Esophagus mucosa (tissue), 1 donor: ENCODE results near the gene TMEM101. TPM values are rescaled to one million over a fixed set of nuclear protein-coding genes. Genes with fewer than 3 reads are reported as not detected.
"Not testable (repeated sequence)": the region's sequence is repeated elsewhere in the genome, so short reads cannot be mapped to it uniquely, and the experiment has no call there.

ENCODE experiments used
- ATAC-seq: fragments of 200-7000 bp; cut with Tn5 transposase; one replicate; pipeline ENCODE4 v1.9.1; 2020
- total RNA-seq: library from RNA; stranded (reverse); gene quantifications from one replicate; pipeline ENCODE4 v1.2.4, GENCODE V29; 2023
- donor health status: DM: yes; HTN: yes; CAD: no.

The TMEM101 gene
- total RNA-seq, 1 donor from 2014 or later, result 23.2 TPM

- ATAC-seq, result no peak
Observed at GRCh38 chr17:44000141-44000860, 14.5 kb downstream of the TMEM101 start.

GRCh38 chr17:43999024-43999423 lies 15.7 kb downstream of the TMEM101 start:
- ATAC-seq, result no peak

DNA sequence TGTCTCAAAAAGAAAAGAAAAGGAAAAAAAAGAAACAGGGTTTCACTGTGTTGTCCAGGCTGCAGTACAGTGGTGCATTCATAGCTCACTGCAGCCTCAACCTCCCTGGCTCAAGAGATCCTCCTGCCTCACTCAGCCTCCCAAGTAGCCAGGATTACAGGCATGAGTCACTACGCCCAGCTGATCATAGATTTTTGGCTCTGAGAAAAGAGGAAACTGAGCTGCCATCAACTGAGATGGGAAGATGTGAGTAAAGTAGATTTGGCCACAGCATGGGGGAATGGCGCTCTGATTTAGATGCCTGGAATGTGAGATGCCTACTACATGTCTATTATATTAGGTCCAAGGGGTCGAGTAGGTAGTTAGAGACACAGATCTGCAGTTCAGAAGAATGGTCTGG lies 16.2 kb downstream of the TMEM101 start:
- no peak for ATAC-seq

- ATAC-seq, result not testable (repeated sequence)
Observed at GRCh38 chr17:43997180-43997579, 17.6 kb downstream of the TMEM101 start.

- no peak for ATAC-seq
Observed at GRCh38 chr17:43995150-43995471, 19.7 kb downstream of the TMEM101 start.

DNA sequence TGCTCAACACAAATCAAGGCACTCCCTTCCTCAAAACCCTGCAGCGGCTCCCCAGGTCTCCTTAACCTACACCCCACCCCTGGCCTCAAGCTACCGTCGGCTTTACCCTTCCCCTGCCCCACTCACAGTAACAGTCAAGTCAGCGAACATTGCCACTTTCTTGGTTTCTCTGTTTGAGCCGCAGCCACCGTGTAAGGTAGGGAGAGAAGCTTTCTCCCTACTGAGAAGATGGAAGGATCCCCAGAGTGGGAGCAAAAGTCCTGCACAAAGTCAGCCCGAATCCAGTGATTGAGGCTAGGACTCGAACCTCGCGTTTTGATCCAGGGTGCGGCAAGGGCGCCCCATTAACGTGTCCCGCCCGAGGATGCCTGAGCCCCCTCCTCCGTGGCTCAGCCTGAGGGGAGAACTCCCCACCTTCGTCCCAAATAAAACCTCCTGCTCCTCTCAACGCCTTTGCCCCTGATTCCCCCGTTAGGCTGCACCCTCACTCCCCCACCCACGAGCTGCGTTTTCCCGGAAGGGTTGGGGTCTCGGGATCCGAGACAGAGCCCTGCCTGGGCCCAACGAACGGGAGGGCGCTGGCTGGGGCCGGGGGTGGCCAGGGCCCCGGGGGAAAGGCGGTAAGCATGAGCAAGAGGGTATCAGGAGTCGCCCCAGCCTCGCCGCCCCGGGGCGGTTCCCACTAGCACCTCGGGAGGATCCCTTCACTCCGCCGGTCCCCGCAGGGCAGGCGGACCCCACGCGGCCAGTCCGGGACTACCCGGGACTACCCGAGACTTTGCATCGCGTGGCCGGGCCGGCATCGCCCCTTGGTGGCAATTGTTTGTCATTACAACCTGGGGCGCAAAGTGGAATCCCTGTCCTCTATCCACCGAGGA lies 20.3 kb downstream of the TMEM101 start:
- peak; percentile 84 for ATAC-seq

GRCh38 chr17:43992641-43993040 lies 22.1 kb downstream of the TMEM101 start:
- ATAC-seq, result no peak

GRCh38 chr17:43988301-43988700 lies 26.5 kb downstream of the TMEM101 start:
- ATAC-seq, result no peak

DNA sequence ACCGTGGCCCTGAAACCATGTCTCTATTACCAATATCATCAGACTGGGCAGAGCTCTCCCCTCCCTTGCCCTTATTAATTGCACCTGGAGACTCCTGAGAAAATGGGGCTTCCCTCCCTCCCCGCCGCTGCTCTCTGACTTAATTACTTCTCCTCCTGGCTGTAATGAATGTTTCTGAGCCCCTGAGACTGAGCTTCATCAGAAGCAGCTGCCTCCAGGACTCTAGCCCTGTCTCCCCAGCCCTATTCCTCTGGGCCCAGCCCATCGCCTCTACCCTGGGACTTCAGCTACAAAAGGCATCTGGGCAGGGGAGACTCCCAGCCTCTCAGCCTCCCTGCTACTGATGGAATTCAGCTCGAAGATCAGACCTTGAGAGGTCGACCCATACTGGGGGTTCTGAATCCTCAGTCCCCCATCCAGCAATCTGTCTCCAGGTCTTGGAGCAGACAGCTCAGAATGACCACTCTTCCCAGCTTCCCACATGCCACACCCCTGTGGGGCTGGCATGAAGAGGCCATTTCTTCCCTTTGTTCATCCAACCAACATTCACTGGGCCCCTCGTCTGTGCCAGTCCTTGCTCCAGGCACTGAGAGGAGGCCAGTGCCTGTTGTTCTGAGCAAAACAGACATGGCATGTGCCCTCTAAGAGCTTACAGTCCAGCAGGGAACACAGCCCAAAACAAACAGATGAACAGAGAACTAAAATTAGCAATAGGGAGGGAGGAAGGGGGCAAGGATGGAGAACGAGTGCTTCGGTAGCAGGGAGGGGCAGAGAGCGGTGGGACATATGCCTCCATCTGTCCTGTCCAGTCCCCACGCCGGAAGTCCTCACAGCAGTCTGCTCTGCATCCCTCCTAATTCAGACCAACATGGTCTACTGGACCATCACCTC lies 27.4 kb downstream of the TMEM101 start:
- ATAC-seq, result no peak

- ATAC-seq, result no peak
Observed at GRCh38 chr17:43986225-43986981, 28.4 kb downstream of the TMEM101 start.

DNA sequence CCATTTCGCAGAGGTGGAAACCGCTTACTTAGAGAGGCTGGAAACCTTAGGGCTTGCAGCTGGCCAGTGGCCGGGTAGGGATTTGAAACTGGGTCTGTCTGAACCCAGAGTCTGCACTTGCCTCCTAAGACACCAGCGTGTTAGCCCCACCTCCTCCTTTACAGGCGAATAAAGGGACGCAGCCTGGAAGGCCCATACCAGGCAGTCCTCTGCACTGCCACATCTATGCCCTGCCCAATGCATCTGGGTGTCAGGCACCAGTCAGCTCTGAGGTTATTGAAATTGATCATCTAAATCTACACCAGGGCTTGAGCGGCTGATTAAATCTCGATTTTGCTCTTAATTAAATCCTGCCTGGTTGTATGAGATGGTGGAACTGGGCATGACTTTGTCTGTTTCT lies 30.2 kb downstream of the TMEM101 start:
- no peak for ATAC-seq

GRCh38 chr17:43983515-43984411 lies 31.0 kb downstream of the TMEM101 start:
- peak; percentile 19 for ATAC-seq

- no peak for ATAC-seq
Observed at GRCh38 chr17:43983196-43983514, 31.6 kb downstream of the TMEM101 start.

GRCh38 chr17:43982171-43982570 lies 32.6 kb downstream of the TMEM101 start:
- ATAC-seq, result no peak

- ATAC-seq, result no peak
Observed at GRCh38 chr17:43979671-43980070, 35.1 kb downstream of the TMEM101 start.

GRCh38 chr17:43979011-43979410 lies 35.8 kb downstream of the TMEM101 start:
- ATAC-seq, result no peak

DNA sequence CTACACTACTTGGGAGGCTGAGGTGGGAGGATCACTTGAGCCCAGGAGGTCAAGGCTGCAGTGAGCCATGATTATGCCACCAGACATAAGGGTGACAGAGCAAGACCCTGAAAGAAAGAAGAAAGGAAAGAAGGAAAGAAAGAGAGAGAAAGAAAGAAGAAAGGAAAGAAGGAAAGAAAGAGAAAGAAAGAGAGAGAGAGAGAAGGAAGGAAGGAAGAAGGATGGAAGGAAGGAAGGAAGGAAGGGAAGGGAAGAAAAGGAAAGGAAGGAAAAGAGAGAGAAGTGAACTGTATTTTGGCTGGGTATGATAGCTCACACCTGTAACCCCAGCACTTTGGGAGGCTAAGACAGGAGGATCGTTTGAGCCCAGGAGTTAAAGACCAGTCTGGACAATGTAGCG lies 36.7 kb downstream of the TMEM101 start:
- ATAC-seq, result no peak

- ATAC-seq, result no peak
Observed at GRCh38 chr17:43976963-43977837, 37.6 kb downstream of the TMEM101 start.

- ATAC-seq, result no peak
Observed at GRCh38 chr17:43975898-43976297, 38.9 kb downstream of the TMEM101 start.
